ENCODE results near the gene PXN.
A peak's percentile ranks its signal among the peaks of the same experiment; 100 is the strongest.

PXN gene

GRCh38 chr12:120235369-120236323 is 29.9 kb downstream of the PXN start:
- peaks cover 57% of the 10 kb centered on the region for H4K20me1 ChIP-seq
- peak overlapping the region; percentile 54 for H3K9ac ChIP-seq
- H3K27ac ChIP-seq: peak overlapping the region; percentile 78
- no peaks in the 10 kb centered on the region for H3K9me3 ChIP-seq
- no peaks in the 10 kb centered on the region for H3K36me3 ChIP-seq
- peaks cover 92% of the 10 kb centered on the region for H3K4me1 ChIP-seq
- peak overlapping the region; percentile 52 for H3K4me3 ChIP-seq
- H3K27me3 ChIP-seq: no peaks in the 10 kb centered on the region
- H3K4me2 ChIP-seq: peak overlapping the region; percentile 91
- TF ChIP-seq Cebpa-rat (IDR thresholded peaks at IDR 0.05): no peak

- H3K27ac ChIP-seq: peak overlapping the region; percentile 78
- TF ChIP-seq Cebpa-rat (IDR thresholded peaks at IDR 0.05): no peak
- H3K27me3 ChIP-seq: no peaks in the 10 kb centered on the region
- H3K9ac ChIP-seq: peak overlapping the region; percentile 54
- peak overlapping the region; percentile 91 for H3K4me2 ChIP-seq
- peaks cover 94% of the 10 kb centered on the region for H3K4me1 ChIP-seq
- peak overlapping the region; percentile 52 for H3K4me3 ChIP-seq
- H3K9me3 ChIP-seq: no peaks in the 10 kb centered on the region
- no peaks in the 10 kb centered on the region for H3K36me3 ChIP-seq
- H4K20me1 ChIP-seq: peaks cover 49% of the 10 kb centered on the region
Measured at GRCh38 chr12:120234643-120235368, 30.7 kb downstream of the PXN start.

- Histone ChIP-seq H3K4me2 (peak overlapping the region; percentile 91), H4K20me1 (peaks cover 34% of the 10 kb centered on the region), H3K4me3 (no peak overlapping the region), H3K9me3 (no peaks in the 10 kb centered on the region), H3K4me1 (peaks cover 90% of the 10 kb centered on the region), H3K9ac (peak overlapping the region; percentile 63), H3K36me3 (no peaks in the 10 kb centered on the region), H3K27me3 (no peaks in the 10 kb centered on the region), H3K27ac (peak overlapping the region; percentile 72)
- no peak for TF ChIP-seq Cebpa-rat (IDR thresholded peaks at IDR 0.05)
Measured at GRCh38 chr12:120231316-120232011, 34.1 kb downstream of the PXN start.

DNA sequence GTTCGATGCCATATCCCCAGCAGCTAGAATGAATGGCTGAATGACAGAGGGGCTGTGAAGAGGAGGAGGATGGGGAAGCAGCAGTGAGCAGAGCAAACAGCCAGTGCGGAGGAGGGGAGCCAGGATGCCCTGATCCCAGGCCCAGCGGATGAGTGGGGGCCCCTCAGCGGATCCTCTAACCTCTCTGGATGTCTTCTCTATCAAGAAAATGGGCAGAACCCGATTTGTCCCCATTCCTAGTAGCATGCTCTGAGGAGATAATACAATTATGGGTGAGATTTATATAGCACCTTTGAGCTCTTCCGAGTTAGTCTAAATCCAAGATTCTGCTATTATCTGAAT is 34.6 kb downstream of the PXN start:
- H3K27ac ChIP-seq: peak overlapping the region; percentile 72
- no peaks in the 10 kb centered on the region for H3K9me3 ChIP-seq
- peak overlapping the region; percentile 63 for H3K9ac ChIP-seq
- TF ChIP-seq Cebpa-rat (IDR thresholded peaks at IDR 0.05): no peak
- H3K27me3 ChIP-seq: no peaks in the 10 kb centered on the region
- peak overlapping the region; percentile 91 for H3K4me2 ChIP-seq
- H3K36me3 ChIP-seq: no peaks in the 10 kb centered on the region
- peaks cover 90% of the 10 kb centered on the region for H3K4me1 ChIP-seq
- H3K4me3 ChIP-seq: no peak overlapping the region
- H4K20me1 ChIP-seq: peaks cover 31% of the 10 kb centered on the region

- Histone ChIP-seq H3K36me3 (no peaks in the 10 kb centered on the region), H3K27ac (peak overlapping the region; percentile 72), H3K4me3 (no peak overlapping the region)
Measured at GRCh38 chr12:120230326-120230973, 35.1 kb downstream of the PXN start.

GRCh38 chr12:120229487-120230325 is 35.8 kb downstream of the PXN start:
- Histone ChIP-seq H3K4me1 (peaks cover 90% of the 10 kb centered on the region), H3K27ac (0 out of 2 replicates have a peak overlapping the region, but pooled peaks have one; percentile 28), H3K9me3 (no peaks in the 10 kb centered on the region), H3K9ac (peak overlapping the region; percentile 45; the same call in 1 of the 2 replicates), H3K36me3 (no peaks in the 10 kb centered on the region), H3K27me3 (no peaks in the 10 kb centered on the region), H3K4me2 (peak overlapping the region; percentile 91), H3K4me3 (no peak overlapping the region), H4K20me1 (peaks cover 21% of the 10 kb centered on the region; the same call in 1 of the 2 replicates)
- TF ChIP-seq Cebpa-rat (IDR thresholded peaks at IDR 0.05): no peak

More at GRCh38 chr12:120230326-120230973, 35.1 kb downstream of the PXN start:
- Histone ChIP-seq H3K9ac (peak overlapping the region; percentile 63), H3K4me2 (peak overlapping the region; percentile 91), H3K4me1 (peaks cover 90% of the 10 kb centered on the region), H4K20me1 (peaks cover 27% of the 10 kb centered on the region), H3K9me3 (no peaks in the 10 kb centered on the region), H3K27me3 (no peaks in the 10 kb centered on the region)
- no peak for TF ChIP-seq Cebpa-rat (IDR thresholded peaks at IDR 0.05)

- no peaks in the 10 kb centered on the region for H3K9me3 ChIP-seq
- peaks cover 90% of the 10 kb centered on the region for H3K4me1 ChIP-seq
- peak overlapping the region; percentile 91 for H3K4me2 ChIP-seq
- H3K4me3 ChIP-seq: no peak overlapping the region
- TF ChIP-seq Cebpa-rat (IDR thresholded peaks at IDR 0.05): no peak
- no peaks in the 10 kb centered on the region for H3K27me3 ChIP-seq
- H3K27ac ChIP-seq: peak overlapping the region; percentile 28; the same call in 1 of the 2 replicates
- H4K20me1 ChIP-seq: peaks cover 16% of the 10 kb centered on the region; the same call in 1 of the 2 replicates
- H3K9ac ChIP-seq: peak overlapping the region; percentile 45; the same call in 1 of the 2 replicates
- no peaks in the 10 kb centered on the region for H3K36me3 ChIP-seq
Measured at GRCh38 chr12:120229071-120229486, 36.5 kb downstream of the PXN start.

GRCh38 chr12:120228291-120229070 is 37.0 kb downstream of the PXN start:
- peaks cover 14% of the 10 kb centered on the region; the same call in 1 of the 2 replicates for H4K20me1 ChIP-seq
- no peak for TF ChIP-seq Cebpa-rat (IDR thresholded peaks at IDR 0.05)
- no peaks in the 10 kb centered on the region for H3K9me3 ChIP-seq
- H3K4me2 ChIP-seq: peak overlapping the region; percentile 91
- peak overlapping the region; percentile 28; the same call in 1 of the 2 replicates for H3K27ac ChIP-seq
- no peak overlapping the region for H3K4me3 ChIP-seq
- H3K4me1 ChIP-seq: peaks cover 90% of the 10 kb centered on the region
- H3K9ac ChIP-seq: peak overlapping the region; percentile 45; the same call in 1 of the 2 replicates
- H3K36me3 ChIP-seq: 0 out of 2 replicates have a peak, but pooled peaks cover 4% of the 10 kb centered on the region
- H3K27me3 ChIP-seq: no peaks in the 10 kb centered on the region
